Fibroblast of gingiva (primary cell): ENCODE results near the gene CHADL.
A peak's percentile ranks its signal among the peaks of the same experiment; 100 is the strongest.
"Not testable (repeated sequence)": the region's sequence is repeated elsewhere in the genome, so short reads cannot be mapped to it uniquely, and the experiment has no call there.

ENCODE experiments used
- DNase-seq: peaks from one replicate; pipeline ENCODE4 v3.0.0-alpha.2; 2011; ENCODE audit warnings: low read depth

The CHADL gene

GRCh38 chr22:41240377-41241132 lies at the start of gene CHADL:
Gene CHADL, minus strand, starts transcription at chr22:41240931. Its CDS starts 50 bp downstream, at chr22:41240881.
- DNase-seq, result no peak

- peak; percentile 68 for DNase-seq
These were observed 48.9 kb upstream of the CHADL start for GRCh38 chr22:41289671-41290070.

GRCh38 chr22:41288245-41288946 lies 47.7 kb upstream of the CHADL start:
- peak; percentile 60 for DNase-seq

- no peak for DNase-seq
These were observed 45.9 kb upstream of the CHADL start for GRCh38 chr22:41286639-41287091.

GRCh38 chr22:41285820-41286638 lies 45.3 kb upstream of the CHADL start, which contains the start of gene RANGAP1:
Gene RANGAP1, minus strand, starts transcription at chr22:41286187. Its CDS starts 5,143 bp downstream, at chr22:41281044.
- DNase-seq, result peak; percentile 97

- peak; percentile 82 for DNase-seq
These were observed 44.7 kb upstream of the CHADL start for GRCh38 chr22:41285441-41285819.

- DNase-seq, result no peak
These were observed 43.7 kb upstream of the CHADL start for GRCh38 chr22:41284465-41284864.

- DNase-seq, result no peak
These were observed 40.1 kb upstream of the CHADL start for GRCh38 chr22:41280854-41281253.

- DNase-seq, result no peak
These were observed 39.3 kb upstream of the CHADL start for GRCh38 chr22:41280065-41280464.

GRCh38 chr22:41274856-41275255 lies 34.1 kb upstream of the CHADL start:
- DNase-seq, result no peak

GRCh38 chr22:41273128-41273527 lies 32.4 kb upstream of the CHADL start:
- no peak for DNase-seq

- no peak for DNase-seq
These were observed 31.1 kb upstream of the CHADL start for GRCh38 chr22:41271787-41272186.

- no peak for DNase-seq
These were observed 27.2 kb upstream of the CHADL start for GRCh38 chr22:41267958-41268357.

- DNase-seq, result no peak
These were observed 23.7 kb upstream of the CHADL start for GRCh38 chr22:41264408-41264941.

GRCh38 chr22:41263704-41264103 lies 23.0 kb upstream of the CHADL start:
- DNase-seq, result no peak

GRCh38 chr22:41262250-41262765 lies 21.6 kb upstream of the CHADL start:
- DNase-seq, result no peak

GRCh38 chr22:41261541-41262249 lies 21.0 kb upstream of the CHADL start:
- DNase-seq, result no peak

- DNase-seq, result no peak
These were observed 20.1 kb upstream of the CHADL start for GRCh38 chr22:41260871-41261270.

- DNase-seq, result not testable (repeated sequence)
These were observed 19.0 kb upstream of the CHADL start for GRCh38 chr22:41259756-41260155.

GRCh38 chr22:41257696-41258095 lies 17.0 kb upstream of the CHADL start:
- DNase-seq, result no peak
